Activated T-cell treated with anti-CD3 and anti-CD28 coated beads, Interleukin-2, amount 50 U/mL, for 72 hours (primary cell): ENCODE measurements around the gene ARHGAP15. TPM values are rescaled to one million over a fixed set of nuclear protein-coding genes. Genes with fewer than 3 reads are reported as not detected.

Experiments used
- ATAC-seq, 2 donors: fragments of 150-1000 bp; cut with Tn5 transposase; replicated peaks in 1 of 2; 2 replicates each; pipeline ENCODE4 v1.10.0; 2021; ENCODE audit warnings: moderate library complexity in 2 of 2, mild to moderate bottlenecking in 1 of 2
- DNase-seq, 2 donors: peaks; one replicate each; pipeline ENCODE4 v3.0.0; 2021 to 2022; ENCODE audit warnings: mixed read lengths in 1 of 2
- H3K27ac Mint-ChIP-seq: one replicate; pipeline ENCODE4 v1.8.0; 2022; ENCODE audit warnings: mild to moderate bottlenecking, moderate library complexity, mixed read lengths
- H3K27me3 Mint-ChIP-seq: one replicate; pipeline ENCODE4 v1.8.0; 2022; ENCODE audit warnings: low read depth, mixed read lengths
- H3K36me3 Mint-ChIP-seq, 2 donors: one replicate each; pipeline ENCODE4 v1.8.0; 2022; ENCODE audit warnings: mixed read lengths in 2 of 2, mild to moderate bottlenecking in 1 of 2; ENCODE audit not compliant: insufficient read depth in 2 of 2
- H3K4me1 Mint-ChIP-seq: one replicate; pipeline ENCODE4 v1.8.0; 2022; ENCODE audit warnings: low read depth, mixed read lengths
- H3K4me3 Mint-ChIP-seq, 2 donors: one replicate each; pipeline ENCODE4 v1.8.0; 2022; ENCODE audit warnings: mild to moderate bottlenecking in 2 of 2, mixed read lengths in 2 of 2, moderate library complexity in 2 of 2
- H3K9me3 Mint-ChIP-seq, 2 donors: one replicate each; pipeline ENCODE4 v1.8.0; 2022; ENCODE audit warnings: mixed read lengths in 2 of 2
- total RNA-seq, 2 donors: library from RNA; stranded (reverse); gene quantifications; one replicate each; pipeline ENCODE4 v1.2.3, GENCODE V29; 2022

Gene ARHGAP15
- total RNA-seq, 2 donors from 2014 or later: 94.6 to 111 TPM

DNA sequence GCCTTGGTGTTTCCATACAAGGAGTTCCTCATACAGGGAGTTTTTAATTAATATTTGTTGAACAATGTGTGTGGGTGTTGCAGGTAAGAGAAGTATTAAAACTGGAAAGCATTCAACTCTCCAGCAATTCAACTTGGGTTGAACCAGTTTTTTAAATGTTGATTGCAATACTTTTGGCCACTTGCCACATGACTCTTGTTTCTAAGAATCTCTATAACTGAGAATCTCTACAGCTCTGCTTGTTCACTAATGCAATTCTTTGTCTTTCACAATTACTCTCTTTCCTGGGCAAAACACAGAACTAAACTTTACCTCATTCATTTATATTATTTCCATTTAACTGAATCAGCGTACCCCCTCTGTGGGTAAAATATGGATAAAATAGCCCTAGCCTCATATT lies 429.4 kb downstream of the ARHGAP15 start:
- peak overlapping the region; percentile 88 for H3K27ac Mint-ChIP-seq
- H3K9me3 Mint-ChIP-seq: no peaks in the 10 kb centered on the region
- H3K4me3 Mint-ChIP-seq: peak overlapping the region in 1 of 2 donors; percentile 0
- H3K4me1 Mint-ChIP-seq: peaks cover 10% of the 10 kb centered on the region
- H3K27me3 Mint-ChIP-seq: no peaks in the 10 kb centered on the region
- H3K36me3 Mint-ChIP-seq: peaks cover 10 to 23% of the 10 kb centered on the region in 2 donors
- ATAC-seq (peak in 1 of 2 donors; percentile 48), DNase-seq (peak in 1 of 2 donors; percentile 6)

DNA sequence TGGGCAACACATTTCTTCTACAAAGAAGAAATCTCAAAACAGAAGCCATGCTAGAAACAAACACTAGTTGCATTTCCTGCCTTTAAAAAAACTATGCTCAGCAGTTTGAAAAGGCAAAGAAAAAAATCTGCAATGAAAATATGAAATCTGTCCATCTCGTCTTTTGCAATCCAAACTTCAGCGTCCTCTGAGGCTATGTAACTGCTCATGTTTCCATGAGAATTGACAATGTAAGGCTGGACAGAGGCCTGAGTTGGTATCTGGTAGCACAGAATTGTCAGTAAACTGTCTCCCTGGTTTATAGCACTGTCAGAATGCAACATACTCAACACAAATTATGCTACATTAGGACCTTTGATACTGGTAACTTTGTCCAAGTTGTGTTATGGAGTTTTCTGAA lies 429.9 kb downstream of the ARHGAP15 start:
- Mint-ChIP-seq H3K27me3 (no peaks in the 10 kb centered on the region), H3K9me3 (no peaks in the 10 kb centered on the region), H3K27ac (peak overlapping the region; percentile 88), H3K36me3 (peaks cover 10 to 23% of the 10 kb centered on the region in 2 donors), H3K4me1 (peaks cover 10% of the 10 kb centered on the region), H3K4me3 (peak overlapping the region in 1 of 2 donors; percentile 0)
- no peak for DNase-seq
- ATAC-seq: no peak

DNA sequence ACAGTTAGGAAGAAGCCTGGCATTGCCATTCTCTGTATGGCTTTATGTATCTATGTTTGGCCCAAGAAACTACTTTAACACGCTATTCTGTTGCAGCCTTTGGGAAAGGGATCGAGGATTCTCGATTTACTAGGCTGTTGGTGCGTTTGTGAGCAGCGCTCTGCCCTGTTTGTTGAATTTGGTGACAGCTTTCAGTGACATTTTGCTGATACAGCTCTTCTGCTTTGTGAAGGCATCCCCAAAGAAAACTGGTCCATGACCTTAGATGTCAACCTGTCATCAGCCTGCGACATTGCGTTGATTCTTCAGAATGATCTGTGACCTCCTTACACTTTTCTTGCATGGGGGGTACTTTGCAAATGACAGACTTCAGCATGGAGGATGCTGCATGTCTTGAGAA lies 431.5 kb downstream of the ARHGAP15 start:
- peaks cover 10% of the 10 kb centered on the region for H3K4me1 Mint-ChIP-seq
- H3K27me3 Mint-ChIP-seq: no peaks in the 10 kb centered on the region
- ATAC-seq (no peak), DNase-seq (no peak)
- H3K4me3 Mint-ChIP-seq: no peak overlapping the region
- H3K27ac Mint-ChIP-seq: no peak overlapping the region
- H3K9me3 Mint-ChIP-seq: no peaks in the 10 kb centered on the region
- H3K36me3 Mint-ChIP-seq: peaks cover 10 to 23% of the 10 kb centered on the region in 2 donors

DNA sequence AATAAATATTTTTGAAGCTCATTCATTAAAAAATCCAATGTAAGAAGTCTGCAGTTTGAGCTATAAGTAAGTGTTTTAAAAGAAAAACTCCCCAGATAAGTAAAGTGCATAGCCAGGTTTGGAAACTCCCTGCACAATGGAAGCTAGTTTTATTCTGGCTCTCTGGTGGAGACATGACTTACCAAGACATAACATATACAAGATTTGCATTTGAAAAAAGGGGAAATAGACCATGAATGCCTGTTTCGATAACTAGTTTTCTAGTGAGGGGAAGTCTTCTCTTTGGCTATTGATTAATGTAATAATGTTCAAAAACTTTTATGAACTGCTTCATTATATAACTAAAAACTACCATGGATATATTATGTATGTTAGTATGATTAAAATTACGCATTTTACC lies 435.2 kb downstream of the ARHGAP15 start:
- DNase-seq (no peak), ATAC-seq (no peak)
- H3K36me3 Mint-ChIP-seq: peaks cover 16 to 22% of the 10 kb centered on the region in 2 donors
- peaks cover 2 to 5% of the 10 kb centered on the region in 2 donors for H3K9me3 Mint-ChIP-seq
- peaks cover 4% of the 10 kb centered on the region for H3K4me1 Mint-ChIP-seq
- no peak overlapping the region for H3K27ac Mint-ChIP-seq
- H3K27me3 Mint-ChIP-seq: no peaks in the 10 kb centered on the region
- H3K4me3 Mint-ChIP-seq: no peak overlapping the region

DNA sequence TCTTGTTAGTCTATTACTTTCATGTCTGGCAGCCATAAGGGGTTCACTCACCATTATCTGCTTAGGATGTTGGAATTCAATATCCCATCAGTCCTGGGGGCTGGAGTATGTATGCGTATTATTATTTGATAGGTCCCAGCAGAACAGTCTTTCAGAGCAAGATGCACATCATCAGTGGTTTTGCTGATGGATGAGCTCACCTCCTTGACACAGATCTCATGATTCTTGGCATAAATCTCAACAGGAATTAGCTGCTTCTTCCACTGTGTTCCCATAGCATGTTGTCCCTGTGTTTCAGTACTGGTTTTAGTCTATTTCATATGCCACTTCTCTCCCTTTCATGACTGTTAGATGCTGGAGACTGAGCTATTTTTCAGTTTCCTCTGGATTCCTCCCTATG lies 442.5 kb downstream of the ARHGAP15 start:
- Mint-ChIP-seq H3K27ac (no peak overlapping the region), H3K36me3 (peaks cover 8 to 10% of the 10 kb centered on the region in 2 donors), H3K27me3 (no peaks in the 10 kb centered on the region), H3K9me3 (peaks cover 2% of the 10 kb centered on the region in 2 donors), H3K4me1 (peaks cover 16% of the 10 kb centered on the region), H3K4me3 (no peak overlapping the region)
- DNase-seq (no peak), ATAC-seq (no peak)

DNA sequence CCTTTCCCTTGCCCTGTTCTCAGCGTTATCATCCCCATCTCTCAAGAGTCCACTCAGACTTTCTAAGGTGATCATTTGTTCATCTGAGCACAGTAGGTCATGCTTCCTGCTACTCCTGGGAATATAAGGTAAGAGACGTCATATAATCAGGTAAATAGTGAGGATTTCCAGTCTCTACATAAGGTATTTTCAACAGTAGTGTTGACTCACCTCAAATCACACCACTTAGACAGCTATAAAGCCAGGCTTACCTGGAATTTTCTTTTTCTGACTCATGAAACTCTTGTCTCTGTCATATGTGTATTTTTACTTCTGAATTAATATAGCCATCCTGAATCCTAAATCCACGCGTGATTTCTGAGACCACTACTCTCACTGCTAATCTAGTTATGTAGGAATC lies 443.2 kb downstream of the ARHGAP15 start:
- peaks cover 16% of the 10 kb centered on the region for H3K4me1 Mint-ChIP-seq

DNA sequence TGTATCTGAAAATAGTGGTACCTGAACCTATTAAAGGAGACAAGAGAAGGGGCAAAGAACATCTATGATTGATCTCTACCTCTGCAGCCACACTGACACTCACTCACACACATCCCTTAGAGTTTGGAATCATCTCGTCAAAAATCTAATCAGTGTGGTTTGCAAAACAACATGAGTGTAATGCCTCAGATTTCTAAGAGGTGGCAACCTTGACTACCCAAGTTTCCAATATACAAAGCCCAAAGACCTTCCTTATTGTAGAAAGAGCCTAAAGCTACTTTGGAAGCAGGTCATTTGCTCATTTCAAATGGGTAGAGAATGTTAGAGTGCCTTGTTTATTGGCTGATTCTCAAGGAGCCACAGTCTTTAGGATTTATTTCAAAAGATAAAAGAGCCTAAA lies 444.9 kb downstream of the ARHGAP15 start:
- DNase-seq (no peak), ATAC-seq (no peak)
- Mint-ChIP-seq H3K9me3 (no peaks in the 10 kb centered on the region), H3K4me3 (no peak overlapping the region), H3K27me3 (no peaks in the 10 kb centered on the region), H3K4me1 (peaks cover 15% of the 10 kb centered on the region), H3K27ac (no peak overlapping the region), H3K36me3 (peaks cover 0 to 5% of the 10 kb centered on the region in 2 donors)

More for the DNA sequence above, 443.2 kb downstream of the ARHGAP15 start:
- Mint-ChIP-seq H3K27me3 (no peaks in the 10 kb centered on the region), H3K4me3 (no peak overlapping the region), H3K9me3 (peaks cover 2% of the 10 kb centered on the region in 2 donors), H3K27ac (no peak overlapping the region), H3K36me3 (peaks cover 5 to 7% of the 10 kb centered on the region in 2 donors)
- ATAC-seq (no peak), DNase-seq (no peak)

DNA sequence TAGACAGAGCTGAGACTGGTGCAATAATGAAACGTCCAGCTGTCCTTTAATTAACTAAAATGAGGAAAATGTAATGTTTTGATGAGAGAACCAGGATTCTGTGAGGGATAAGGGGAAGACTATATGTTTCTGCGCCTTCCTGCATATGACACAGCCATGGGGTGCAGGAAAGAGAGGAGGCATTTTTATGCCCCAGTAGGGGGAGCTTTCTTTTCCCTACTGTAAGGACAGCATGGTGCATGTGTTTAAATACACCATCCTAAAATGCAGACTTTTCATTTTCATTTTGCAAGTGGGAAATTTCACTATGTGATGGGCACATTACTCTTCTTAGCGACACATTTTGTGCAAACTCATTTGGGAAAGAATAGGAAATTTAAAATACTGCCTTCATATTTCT lies 446.1 kb downstream of the ARHGAP15 start:
- Mint-ChIP-seq H3K36me3 (peaks cover 0 to 3% of the 10 kb centered on the region in 2 donors), H3K9me3 (no peaks in the 10 kb centered on the region), H3K4me1 (peaks cover 14% of the 10 kb centered on the region), H3K27ac (no peak overlapping the region), H3K27me3 (no peaks in the 10 kb centered on the region), H3K4me3 (no peak overlapping the region)
- ATAC-seq (no peak), DNase-seq (no peak)

DNA sequence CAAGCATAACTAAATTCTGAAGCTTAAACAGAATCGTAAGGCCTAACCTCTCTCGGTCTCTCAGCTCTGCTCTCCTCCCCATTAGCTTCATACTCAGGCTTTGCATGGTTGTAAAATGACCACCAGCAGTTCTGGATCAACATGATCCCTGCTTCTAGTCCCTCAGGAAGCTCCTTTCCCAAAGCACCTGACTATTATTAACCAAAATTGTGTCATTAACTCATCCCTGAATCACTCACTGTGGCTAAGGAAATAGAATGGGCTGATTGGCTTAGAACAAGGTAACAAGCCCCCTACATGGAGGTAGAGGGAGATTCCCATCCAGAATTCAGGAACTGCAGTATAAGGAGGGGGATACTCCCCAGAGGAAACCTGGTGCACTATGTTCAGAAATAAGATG lies 448.3 kb downstream of the ARHGAP15 start:
- Mint-ChIP-seq H3K27me3 (no peaks in the 10 kb centered on the region), H3K9me3 (no peaks in the 10 kb centered on the region), H3K27ac (peak overlapping the region; percentile 19), H3K4me3 (no peak overlapping the region), H3K36me3 (peaks cover 0 to 2% of the 10 kb centered on the region in 2 donors), H3K4me1 (peaks cover 15% of the 10 kb centered on the region)
- ATAC-seq (no peak), DNase-seq (no peak)

DNA sequence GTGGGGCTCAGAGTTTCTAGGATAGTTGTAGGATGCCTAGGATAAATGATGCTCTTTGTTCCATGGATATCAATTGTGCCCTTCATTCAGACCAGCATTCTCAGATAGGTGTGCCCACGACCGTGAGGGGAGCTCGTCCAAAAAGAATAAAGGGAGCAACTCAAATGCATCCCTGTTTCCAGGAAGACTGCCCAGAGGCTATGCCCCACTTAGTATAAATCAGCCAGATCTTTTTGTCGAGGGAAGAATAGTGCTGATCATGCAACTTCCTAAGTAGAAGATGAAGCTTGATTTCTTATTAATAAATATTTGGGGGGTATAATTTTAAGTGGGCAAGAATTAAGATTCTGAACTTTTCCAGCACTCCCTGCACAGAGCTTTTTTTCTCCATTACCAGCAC lies 450.2 kb downstream of the ARHGAP15 start:
- DNase-seq: no peak
- H3K9me3 Mint-ChIP-seq: no peaks in the 10 kb centered on the region
- peaks cover 15% of the 10 kb centered on the region for H3K4me1 Mint-ChIP-seq
- no peak for ATAC-seq
- peaks cover 0 to 8% of the 10 kb centered on the region in 2 donors for H3K36me3 Mint-ChIP-seq
- H3K27me3 Mint-ChIP-seq: no peaks in the 10 kb centered on the region
- no peak overlapping the region for H3K27ac Mint-ChIP-seq
- no peak overlapping the region for H3K4me3 Mint-ChIP-seq

DNA sequence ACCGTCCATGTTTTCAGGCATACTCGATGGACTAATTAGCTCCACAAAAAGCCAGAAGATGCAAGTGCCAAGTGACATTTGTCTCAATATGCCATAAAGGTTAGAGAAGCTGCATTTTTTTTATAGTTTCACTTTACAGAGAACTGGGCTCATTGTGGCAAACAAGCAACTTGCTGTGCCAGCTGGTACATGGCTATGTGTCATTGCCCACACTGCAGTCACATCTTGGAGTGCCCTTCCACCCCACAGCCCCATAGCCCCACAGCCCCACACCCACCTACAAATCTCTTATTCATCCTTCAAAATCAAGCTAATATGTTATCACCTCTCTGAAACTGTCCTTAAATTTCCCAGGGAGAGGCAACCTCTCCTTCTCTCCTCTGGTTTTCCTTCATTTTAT lies 451.9 kb downstream of the ARHGAP15 start:
- Mint-ChIP-seq H3K4me1 (peaks cover 15% of the 10 kb centered on the region), H3K27ac (peak overlapping the region; percentile 55), H3K27me3 (no peaks in the 10 kb centered on the region), H3K36me3 (peaks cover 0 to 8% of the 10 kb centered on the region in 2 donors), H3K4me3 (peak overlapping the region in 1 of 2 donors; percentile 39), H3K9me3 (no peaks in the 10 kb centered on the region)
- DNase-seq (no peak), ATAC-seq (peak in 1 of 2 donors; percentile 52)

DNA sequence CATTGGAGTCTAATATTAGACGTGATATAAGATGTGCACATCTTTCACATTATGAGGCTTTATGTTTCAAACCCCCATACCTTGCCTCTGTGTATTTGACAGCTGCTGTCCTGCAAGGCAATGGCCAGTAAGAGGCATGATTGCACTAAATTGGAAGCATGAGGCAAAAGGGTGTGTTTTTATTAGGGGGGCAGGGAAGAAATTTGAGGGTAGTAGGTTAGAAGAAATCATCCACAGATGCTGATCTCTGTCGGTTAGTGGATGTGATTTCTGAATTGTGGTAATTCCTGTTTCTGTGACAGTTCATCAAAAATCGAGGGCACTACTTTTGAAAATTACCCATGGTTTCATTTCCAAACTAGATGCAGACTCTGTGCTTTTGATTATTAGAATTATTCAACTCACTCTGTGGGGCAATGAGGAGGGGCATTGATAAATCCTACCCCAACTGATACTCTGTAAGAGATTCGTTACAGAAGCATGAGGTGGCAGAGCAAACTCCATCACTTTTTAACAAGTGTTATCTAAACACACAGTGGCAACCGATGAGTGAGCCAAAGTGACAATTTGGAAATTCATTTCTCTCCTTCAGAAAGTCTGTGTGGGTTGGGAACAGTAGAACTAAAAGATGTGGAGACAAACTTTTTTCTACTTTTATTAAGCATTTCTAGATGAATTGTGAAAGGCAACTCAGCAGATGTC lies 453.0 kb downstream of the ARHGAP15 start:
- ATAC-seq: no peak
- H3K4me1 Mint-ChIP-seq: peaks cover 15% of the 10 kb centered on the region
- peak overlapping the region in 1 of 2 donors; percentile 69 for H3K4me3 Mint-ChIP-seq
- DNase-seq: no peak
- H3K27me3 Mint-ChIP-seq: no peaks in the 10 kb centered on the region
- peak overlapping the region; percentile 6 for H3K27ac Mint-ChIP-seq
- peaks cover 3 to 8% of the 10 kb centered on the region in 2 donors for H3K36me3 Mint-ChIP-seq
- peaks cover 0 to 2% of the 10 kb centered on the region in 2 donors for H3K9me3 Mint-ChIP-seq

DNA sequence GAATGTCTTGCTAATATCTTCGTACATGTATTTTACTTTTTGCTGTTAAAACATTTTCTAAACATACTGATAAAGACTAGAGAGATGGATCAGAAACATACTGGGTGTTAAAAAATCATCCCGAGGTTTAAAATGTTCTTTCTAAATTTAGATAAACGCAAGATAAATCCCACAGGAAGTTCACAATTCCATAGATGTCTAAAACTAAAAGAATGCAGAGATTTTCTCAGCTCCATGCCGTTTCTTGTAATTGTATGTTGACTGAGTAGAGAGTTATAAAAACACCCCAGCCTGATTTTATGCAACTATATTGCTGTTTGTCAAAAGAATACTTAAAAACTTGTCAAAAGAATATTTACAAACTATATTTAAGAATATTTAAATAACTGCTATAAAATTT lies 455.7 kb downstream of the ARHGAP15 start:
- ATAC-seq: no peak
- peaks cover 4 to 10% of the 10 kb centered on the region in 2 donors for H3K36me3 Mint-ChIP-seq

DNA sequence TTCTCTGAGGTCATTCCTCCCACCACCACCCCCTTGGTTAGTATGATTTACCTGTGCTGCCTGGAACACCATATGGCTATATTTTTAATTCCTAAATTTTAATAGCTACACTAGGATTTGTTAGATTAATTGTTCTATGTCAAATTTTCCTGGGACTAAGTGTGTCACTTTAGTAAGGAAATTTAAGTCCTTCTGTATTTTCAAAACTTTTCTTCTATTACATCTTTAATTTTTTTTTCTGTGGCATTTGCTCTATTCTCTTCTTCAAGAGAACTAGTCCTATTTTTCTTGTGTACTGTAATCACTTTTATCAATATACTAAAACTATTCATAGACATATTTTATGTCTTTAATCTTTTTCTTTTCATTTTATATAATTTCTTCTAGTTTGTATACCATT lies 456.9 kb downstream of the ARHGAP15 start:
- Mint-ChIP-seq H3K27me3 (no peaks in the 10 kb centered on the region), H3K9me3 (peaks cover 0 to 2% of the 10 kb centered on the region in 2 donors), H3K4me1 (peaks cover 6% of the 10 kb centered on the region), H3K36me3 (peaks cover 4 to 10% of the 10 kb centered on the region in 2 donors), H3K4me3 (no peak overlapping the region), H3K27ac (no peak overlapping the region)
- DNase-seq (no peak), ATAC-seq (no peak)

More for the DNA sequence above, 455.7 kb downstream of the ARHGAP15 start:
- H3K4me1 Mint-ChIP-seq: peaks cover 15% of the 10 kb centered on the region
- DNase-seq: no peak
- H3K4me3 Mint-ChIP-seq: no peak overlapping the region
- H3K27me3 Mint-ChIP-seq: no peaks in the 10 kb centered on the region
- H3K9me3 Mint-ChIP-seq: peaks cover 0 to 2% of the 10 kb centered on the region in 2 donors
- no peak overlapping the region for H3K27ac Mint-ChIP-seq
